Right lobe of liver (tissue), 4 donors: ENCODE results near the gene RAB30.

Experiments used
- POLR2A ChIP-seq: fragments of 450-650 bp; IDR thresholded peaks from one replicate; pipeline ENCODE4 v1.6.1; 2017; ENCODE audit warnings: antibody characterized with exemption, mild to moderate bottlenecking
- TF ChIP-seq, protein P1 (sequence below), 4 donors: fragments of 200-600 bp in 3 of 4; fragments of 450-650 bp in 1 of 4; IDR thresholded peaks; one replicate each; pipeline versions ENCODE4 v1.5.1 to v1.8.0; 2016 to 2022; ENCODE audit warnings: antibody characterized with exemption in 4 of 4, mild to moderate bottlenecking in 2 of 4
- donor health status: DM: no; HTN: no; CAD: no.
- donor health status: DM: no; HTN: no; CAD: no.
- donor health status: DM: no; HTN: yes; CAD: no.

DNA sequence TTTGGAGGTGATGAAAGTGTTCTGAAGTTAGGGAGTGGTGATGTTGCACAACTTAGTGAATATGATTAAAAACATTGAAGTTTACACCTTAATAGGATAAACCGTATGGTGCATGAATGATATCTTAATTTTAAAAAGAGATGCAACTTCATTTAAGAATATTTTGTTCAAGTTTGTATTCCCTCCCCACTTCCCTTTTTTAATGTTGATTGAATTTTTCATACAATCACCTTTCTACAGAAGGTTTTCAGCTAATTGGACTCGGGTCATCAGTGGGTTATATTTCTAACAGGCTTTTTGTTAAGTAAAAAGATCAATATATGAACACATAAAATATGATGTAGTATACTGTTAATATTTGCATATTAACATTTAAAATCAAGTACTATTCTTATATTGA is 97.6 kb downstream of the RAB30 start:
- TF ChIP-seq, protein P1, sequence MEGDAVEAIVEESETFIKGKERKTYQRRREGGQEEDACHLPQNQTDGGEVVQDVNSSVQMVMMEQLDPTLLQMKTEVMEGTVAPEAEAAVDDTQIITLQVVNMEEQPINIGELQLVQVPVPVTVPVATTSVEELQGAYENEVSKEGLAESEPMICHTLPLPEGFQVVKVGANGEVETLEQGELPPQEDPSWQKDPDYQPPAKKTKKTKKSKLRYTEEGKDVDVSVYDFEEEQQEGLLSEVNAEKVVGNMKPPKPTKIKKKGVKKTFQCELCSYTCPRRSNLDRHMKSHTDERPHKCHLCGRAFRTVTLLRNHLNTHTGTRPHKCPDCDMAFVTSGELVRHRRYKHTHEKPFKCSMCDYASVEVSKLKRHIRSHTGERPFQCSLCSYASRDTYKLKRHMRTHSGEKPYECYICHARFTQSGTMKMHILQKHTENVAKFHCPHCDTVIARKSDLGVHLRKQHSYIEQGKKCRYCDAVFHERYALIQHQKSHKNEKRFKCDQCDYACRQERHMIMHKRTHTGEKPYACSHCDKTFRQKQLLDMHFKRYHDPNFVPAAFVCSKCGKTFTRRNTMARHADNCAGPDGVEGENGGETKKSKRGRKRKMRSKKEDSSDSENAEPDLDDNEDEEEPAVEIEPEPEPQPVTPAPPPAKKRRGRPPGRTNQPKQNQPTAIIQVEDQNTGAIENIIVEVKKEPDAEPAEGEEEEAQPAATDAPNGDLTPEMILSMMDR (IDR thresholded peaks at IDR 0.05): no peak
- TF ChIP-seq POLR2A: no peak
